Activated CD4-positive, alpha-beta T cell treated with anti-CD3 and anti-CD28 coated beads, Interleukin-2, Interleukin-4, amounts not matched to agents 100 ng/mL and 50 ng/mL, durations not matched to agents 16 hours and 8 hours (primary cell): ENCODE data around the gene MAPK1IP1L.
"Not testable (repeated sequence)": the region's sequence is repeated elsewhere in the genome, so short reads cannot be mapped to it uniquely, and the experiment has no call there.

Source experiments
- DNase-seq: peaks from one replicate; pipeline ENCODE4 v3.0.0-alpha.2; 2020; ENCODE audit warnings: low spot score

The MAPK1IP1L gene

DNA sequence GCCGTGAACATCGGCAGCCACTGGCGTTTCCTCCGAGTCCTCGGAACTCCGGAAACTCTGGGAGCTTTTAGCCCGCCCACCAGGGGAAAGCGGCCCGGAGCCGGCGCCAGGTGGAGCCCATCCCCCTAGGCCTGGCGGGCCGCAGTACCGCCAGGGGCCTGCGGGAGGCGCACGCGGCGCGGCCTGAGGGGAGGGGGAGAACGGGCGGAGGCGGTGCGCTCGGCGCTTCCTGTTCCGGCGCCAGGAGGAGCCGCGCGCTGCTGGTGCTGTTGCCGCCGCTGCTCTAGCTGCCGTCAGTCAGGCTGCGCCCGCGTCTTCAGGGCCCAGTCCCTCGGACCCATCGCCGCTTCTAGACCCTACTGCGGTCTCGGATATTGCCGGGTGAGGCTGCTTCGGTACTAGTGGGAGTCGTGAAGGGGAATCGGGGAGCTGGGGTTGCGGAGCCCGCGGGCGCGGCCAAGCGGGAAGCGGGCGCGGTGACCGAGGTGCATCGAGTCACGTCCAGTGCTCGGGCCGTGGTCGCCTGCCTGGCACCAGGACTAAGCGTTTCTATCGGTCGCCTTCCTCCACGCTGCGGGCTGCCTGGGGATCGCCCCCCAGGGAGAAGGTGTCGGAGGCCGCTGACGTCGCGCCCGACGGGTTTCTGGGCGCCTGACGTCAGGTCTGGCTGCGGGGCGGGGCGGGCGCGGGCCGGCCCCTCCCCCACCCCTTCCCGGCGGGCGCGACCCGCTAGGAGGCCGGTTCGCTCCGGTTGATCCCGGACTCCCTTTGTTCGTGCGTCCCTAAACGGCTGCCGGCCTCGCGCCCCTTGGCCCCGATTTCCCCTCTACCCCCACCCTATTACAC, at the start of gene MAPK1IP1L:
Gene MAPK1IP1L, plus strand, starts transcription at position 225 of the 846 bp plus-strand sequence. CDS start 10,037 bp downstream, outside the sequence.
- peak; percentile 93 for DNase-seq

DNA sequence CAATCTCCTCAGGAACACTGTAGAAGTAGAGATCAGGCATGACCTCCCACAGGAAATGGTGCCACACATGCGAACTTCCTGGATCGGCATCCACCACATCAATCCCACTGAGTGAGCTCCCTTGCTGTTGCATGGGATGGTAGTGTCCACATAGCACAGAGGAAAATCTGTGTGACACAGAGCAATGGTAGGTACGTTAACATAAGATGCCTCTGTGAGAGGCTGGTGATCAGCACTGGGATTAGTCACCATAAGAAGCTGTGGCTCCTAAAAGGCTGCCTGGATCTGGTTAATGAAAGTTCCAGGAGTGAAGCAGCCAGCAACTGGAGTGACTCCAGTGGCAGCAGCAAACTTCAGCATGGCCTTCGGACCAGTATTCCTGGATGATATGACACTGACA, 46.4 kb upstream of the MAPK1IP1L start:
- no peak for DNase-seq

DNA sequence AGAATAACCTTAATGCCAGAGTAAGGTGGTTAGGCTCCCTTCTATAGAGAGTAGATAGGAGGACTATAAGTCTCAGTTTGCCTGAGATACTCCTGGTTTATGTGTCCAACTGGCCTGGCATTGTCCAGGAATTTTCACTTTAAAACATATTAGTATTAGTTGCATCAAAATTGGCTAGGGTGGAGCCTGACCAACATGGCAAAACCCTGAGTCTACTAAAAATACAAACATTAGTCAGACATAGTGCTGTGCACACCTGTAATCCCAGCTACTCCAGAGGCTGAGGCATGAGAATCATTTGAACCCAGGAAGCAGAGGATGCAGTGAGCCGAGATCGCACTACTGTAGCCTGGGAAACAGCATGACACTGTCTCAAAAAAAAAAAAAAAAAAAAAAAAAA, 36.4 kb upstream of the MAPK1IP1L start:
- no peak for DNase-seq

DNA sequence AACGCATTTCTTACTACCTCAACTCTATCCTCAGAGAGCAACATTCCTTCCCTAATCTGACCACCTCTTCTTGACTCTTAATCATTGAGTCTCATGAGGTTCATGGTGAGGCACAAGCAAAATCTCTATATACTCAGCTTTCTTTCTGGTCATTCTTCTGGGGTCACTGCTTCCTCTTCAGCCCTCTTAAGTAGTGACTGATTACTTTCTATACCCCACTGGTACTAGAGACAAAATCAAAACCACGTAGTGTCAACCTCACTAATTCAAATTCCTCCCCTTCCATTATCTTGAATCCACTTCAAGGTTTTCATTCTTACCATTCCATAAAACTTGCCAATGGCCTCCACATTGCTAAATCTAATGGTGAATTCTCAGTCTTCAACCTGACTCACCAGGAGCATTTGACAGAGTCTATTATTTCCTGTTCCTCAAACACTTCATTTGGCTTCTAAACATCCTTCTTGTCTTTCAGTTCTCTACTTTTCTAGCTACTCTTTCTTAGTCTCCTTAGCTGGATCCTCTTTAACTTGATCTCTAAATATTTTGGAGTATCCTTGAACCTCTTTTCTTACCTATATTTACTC, 31.4 kb upstream of the MAPK1IP1L start:
- DNase-seq = no peak

DNA sequence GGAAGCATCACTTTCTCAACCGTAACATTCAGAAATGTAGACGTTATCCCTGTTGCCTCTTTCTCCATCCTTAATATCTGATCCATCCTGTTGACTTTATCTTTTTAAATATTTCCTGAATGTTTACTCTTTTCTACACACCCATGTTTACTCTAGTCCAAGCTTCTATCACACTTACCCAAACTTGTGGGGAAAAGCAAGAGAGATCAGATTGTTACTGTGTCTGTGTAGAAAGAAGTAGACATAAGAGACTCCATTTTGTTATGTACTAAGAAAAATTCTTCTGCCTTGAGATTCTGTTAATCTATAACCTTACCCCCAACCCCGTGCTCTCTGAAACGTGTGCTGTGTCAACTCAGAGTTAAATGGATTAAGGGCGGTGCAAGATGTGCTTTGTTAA, 27.1 kb upstream of the MAPK1IP1L start:
- not testable (repeated sequence) for DNase-seq

DNA sequence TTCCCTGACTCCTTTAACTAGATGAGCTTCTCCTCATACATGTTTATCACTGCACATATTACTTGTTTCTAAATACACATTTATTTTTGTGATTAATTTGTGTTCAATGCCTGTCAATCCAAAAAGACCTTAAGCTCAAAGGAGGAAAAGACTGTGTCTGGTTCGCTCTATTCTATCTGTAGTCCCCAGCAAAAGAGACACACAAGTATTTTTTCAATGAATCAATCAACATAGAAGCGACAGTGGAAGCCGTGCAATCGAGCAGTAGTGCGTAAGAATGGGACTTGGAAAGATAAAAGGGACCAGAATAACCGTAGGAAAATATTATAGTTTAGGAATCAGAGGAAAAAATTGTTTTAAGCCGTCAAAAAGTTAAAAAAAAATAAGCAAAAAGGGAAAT, 25.5 kb upstream of the MAPK1IP1L start:
- DNase-seq = no peak

DNA sequence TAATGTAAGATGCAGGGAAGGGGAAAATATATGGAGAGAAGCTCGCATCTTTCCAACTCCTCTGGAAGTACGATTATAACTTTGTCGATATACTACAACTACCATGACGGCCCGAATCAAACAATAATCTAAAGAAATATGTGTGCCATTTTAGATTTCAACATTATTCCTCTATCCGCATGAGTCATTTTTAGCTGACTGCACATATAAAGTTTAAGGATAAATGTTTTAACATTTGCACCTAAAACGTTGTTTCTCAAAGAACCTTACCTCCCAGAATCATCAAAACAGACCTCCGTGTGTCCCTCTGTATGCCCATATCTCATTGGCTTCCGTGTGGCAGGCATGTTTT, 25.0 kb upstream of the MAPK1IP1L start:
- no peak for DNase-seq

DNA sequence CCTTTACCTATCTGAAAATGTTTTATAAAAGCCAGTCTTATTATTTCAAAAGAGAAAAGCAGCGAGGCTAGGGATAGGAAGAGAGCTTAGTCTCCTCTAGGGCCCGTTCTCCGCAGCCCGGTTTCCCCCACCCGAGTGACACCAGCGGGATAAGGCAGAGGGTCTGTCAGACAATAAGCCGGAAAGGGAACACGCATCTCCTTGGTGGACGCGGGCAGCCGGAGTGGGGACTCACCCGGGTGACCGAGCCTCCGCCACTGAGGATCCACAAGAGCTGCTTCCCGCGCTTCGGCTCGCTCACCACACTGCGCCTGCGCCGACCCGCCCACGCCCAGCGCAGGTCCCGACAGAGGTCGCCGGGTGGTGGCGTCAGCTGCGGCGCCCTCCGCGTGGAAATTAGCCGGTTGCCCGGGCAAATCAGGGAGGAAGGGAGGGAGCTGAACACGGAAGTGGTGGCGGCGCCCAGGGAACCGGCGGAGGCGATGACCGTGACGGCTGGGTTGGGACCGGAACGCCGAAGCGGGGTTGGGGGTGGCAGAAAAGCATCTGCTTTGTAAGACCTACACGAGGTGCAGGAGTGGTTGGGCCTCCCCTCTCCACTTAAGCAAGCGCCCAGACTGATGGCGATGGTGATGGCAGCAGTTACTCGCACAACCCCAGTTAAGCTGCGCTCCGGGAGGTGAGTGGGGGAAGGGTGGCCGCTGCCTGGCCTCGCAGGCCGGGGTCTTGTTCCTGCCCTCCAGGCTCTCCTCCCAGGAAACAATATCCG, 24.5 kb upstream of the MAPK1IP1L start, which contains the start of the genes SOCS4 and WDHD1:
Gene SOCS4, plus strand, starts transcription at position 444 of the 769 bp plus-strand sequence. CDS start 15,806 bp downstream, outside the sequence.
Gene WDHD1, minus strand, starts transcription at position 307 of the 769 bp plus-strand sequence. CDS start 312 bp downstream, outside the sequence.
- peak; percentile 97 for DNase-seq

DNA sequence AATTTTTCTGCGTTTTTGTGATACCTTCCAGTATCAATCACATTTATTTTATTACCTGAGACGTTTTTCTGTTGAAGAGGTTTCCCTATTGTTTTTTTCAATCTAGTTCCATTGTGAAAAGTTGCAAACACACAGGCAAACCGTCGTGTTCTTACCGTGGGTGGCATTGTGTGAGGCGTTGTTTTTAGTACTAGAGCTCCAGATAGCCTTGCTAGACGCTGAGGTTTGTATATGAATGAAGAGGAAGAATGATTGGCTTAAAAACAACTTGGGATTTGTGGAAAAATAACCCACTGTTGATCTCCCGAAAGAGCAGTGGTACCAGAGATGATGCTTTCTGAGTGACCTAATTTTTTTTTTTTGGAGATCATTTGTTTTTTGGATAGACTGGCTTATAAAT, 23.4 kb upstream of the MAPK1IP1L start:
- DNase-seq = no peak

DNA sequence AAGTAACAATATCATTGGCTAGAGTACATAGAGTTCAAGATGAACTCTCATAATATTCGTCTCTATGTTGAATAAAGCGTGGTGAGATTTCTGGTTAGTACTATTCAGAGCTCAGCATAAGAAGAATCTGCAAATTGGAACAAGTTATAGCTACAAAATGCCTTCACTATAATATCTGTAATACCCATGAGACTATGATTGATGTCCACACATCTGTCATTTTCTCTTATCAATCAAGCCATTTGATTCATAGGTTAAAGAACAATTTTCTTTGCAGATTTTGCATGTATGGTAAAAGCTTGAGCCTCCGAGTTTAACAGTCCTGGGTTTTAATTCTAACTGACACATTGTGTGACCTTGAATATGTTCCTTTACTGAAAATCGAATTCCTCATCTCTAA, 23.0 kb upstream of the MAPK1IP1L start:
- no peak for DNase-seq

DNA sequence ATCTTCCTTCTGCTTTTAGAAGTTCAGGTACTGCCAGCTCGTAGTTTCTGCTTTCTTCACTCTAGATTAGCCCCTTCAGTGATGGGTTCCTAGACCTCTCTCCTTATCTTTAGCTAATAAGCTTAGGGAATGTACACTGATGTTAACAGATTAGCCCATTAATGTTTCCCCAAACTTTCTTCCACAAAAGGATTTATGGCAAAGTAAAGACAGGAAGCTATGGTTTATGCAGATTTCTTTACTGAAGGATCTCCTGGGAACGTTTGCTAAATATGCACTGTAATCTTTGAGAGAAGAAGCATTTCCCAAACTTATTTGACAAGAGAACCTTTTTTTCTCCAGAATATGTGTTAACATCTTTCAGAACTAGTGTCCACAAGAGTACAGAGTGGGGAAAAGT, 20.3 kb upstream of the MAPK1IP1L start:
- no peak for DNase-seq

DNA sequence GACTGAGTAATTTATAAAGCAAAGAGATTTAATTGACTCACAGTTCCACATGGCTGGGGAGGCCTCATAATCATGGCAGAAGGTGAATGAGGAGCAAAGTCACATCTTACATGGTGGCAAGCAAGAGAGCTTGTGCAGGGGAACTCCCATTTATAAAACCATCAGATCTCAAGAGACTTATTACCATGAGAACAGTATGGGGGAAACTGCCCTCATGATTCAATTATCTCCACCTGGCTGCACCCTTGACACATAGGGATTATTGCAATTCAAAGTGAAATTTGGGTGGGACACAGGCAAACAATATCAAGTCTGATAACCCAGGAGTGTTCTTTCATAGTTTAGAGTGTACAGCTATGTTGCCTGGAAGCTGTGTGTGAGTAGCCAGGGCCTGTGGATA, 13.5 kb upstream of the MAPK1IP1L start:
- DNase-seq = not testable (repeated sequence)

DNA sequence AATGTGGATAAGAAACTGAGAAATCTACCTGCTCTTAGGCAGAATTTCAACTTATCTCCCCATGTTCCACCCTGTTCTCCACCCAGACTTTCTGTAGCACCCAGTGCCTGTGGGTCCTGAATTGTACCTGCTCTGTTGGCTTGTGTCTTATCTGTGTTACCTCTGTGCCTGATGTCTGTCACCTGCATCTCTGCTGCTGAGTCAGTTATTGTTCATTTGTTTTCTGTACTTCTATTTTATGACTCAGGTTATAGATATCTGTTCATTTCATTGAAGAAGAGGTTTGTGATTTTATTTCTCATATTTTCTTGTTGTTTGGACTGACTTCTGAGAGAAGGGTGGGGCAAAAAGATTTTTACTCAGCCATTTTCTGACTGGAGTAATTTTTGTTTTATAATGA, 12.7 kb upstream of the MAPK1IP1L start:
- no peak for DNase-seq

DNA sequence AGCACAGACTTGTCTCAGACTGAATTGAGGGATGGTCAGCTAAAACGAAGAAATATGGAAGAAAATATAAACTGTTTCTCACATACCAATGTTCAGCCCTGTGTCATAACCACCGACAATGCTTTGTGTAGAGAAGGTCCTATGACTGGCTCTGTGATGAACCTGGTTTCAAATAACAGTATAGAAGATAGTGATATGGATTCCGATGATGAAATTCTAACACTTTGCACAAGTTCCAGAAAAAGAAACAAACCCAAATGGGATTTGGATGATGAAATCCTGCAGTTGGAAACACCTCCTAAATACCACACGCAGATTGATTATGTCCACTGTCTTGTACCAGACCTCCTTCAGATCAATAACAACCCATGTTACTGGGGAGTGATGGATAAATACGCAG, 7.9 kb upstream of the MAPK1IP1L start:
- no peak for DNase-seq

DNA sequence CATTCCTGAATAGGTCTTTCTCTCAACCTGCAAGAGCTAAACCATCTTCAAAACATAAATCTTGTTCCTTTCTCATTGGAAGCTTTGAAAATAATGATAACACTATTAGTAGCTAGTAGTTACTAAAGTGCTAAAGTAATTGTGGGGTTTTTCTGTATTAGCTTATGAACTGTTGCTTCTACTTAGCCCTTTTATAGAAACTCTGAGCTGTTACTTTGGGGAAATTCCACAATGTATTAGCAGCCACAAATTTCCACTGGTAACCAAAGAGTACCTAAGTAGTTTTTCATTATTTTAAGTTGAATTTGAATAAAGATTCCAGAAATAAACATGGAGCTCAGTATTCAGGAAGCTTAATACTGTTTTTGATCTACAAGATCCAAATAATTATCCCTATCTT, 6.4 kb upstream of the MAPK1IP1L start:
- DNase-seq = no peak

DNA sequence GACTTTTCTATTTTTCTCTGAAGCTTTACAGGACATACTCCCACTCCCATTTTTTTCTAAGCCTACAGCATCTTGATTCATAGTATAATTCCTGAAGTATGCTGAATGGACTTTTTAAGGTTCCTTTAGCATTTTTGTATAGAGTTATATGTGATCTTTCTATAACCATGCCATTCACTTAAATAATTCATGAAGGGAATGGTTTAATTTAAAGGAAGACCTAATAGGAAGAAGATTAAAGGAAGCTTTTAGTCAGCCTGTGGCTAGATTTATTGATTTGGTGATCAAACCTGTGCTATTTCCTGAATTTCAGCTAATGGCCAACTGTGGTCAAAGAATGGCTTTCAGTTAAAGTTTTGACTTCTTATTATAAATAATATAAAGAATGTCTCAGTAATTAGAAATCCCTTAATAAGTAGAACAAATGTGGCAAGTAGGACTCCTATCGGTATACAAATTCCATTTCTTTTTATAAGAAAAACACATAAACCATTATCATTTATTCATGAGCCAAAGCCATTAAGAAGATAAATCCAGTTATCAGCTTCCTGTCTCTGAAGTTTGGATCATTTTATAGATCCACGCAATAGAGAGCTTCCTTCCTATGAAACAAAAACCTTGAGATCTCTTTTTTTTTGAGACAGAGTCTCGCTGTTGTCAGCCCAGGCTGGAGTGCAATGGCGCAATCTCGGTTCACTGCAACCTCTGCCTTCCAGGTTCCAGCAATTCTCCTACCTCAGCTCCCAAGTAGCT, 4.0 kb upstream of the MAPK1IP1L start:
- no peak for DNase-seq

DNA sequence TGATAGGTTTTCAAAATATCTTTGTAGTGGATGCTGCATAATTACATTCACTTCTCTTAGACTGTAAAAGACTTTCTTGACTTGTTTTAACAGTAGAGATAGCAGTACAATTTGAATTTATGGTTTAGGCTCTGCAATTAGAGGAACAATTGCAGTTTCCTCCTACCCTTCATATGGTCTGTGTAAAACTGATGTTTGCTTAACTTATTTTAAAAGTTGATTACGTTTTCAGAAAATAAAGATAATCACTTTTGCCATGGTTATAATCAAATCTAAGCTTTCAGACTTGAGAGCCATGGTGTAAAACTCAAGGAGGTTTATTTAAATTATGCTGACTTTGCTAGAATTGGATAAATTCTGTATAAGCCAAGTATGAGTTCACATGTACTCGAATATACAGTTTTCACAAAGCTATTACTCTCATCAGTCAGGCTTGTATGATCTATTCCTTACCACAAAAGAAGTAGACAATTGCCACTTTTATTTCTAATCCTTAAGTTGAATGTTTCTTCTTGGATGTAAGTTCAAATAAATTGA, 2.5 kb upstream of the MAPK1IP1L start:
- DNase-seq = no peak

DNA sequence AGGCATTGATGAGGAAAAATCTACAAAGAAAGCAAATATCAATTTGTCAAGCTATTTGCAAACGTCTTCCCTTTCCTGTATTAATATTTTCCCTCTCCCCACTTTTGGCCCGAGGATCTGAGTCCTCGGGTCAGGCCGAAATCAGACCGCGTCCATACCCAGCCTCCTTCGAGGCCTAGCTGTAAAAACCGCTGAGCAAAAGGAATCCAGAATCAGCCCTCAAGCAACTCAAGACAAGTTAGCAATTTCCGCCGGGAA, 353 bp upstream of the MAPK1IP1L start:
- DNase-seq = no peak

DNA sequence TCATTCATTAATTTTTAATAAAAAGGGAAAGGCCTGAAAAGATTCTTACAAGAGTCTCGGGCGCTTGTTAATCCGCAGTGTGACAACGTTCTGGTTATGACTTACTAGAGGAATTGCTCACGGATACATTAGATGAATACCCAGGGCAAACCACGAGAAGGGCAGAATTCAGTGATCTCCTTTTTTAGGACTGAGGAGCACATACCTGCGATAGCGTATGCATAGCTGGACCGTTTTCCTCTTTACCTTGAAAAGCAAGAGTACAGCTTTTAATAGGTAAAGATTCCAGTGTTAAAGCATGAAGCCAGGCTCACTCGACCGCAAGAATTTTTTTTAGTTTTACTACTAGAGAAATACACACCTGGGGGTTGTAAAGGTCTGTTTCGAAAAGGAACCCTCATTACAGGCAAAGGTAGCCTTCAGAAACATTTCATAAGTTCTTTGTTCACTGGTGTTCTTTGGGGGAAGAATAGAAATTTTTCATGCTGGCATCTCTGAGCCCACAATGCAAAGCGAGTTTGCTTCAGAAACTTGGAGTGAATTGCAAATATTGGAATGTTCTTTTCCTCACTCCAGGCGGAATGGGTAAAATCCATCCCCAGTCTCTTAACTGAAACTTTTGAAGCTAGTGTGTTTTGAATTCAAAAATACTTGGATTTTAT, 953 bp downstream of the MAPK1IP1L start:
- DNase-seq = peak; percentile 44

DNA sequence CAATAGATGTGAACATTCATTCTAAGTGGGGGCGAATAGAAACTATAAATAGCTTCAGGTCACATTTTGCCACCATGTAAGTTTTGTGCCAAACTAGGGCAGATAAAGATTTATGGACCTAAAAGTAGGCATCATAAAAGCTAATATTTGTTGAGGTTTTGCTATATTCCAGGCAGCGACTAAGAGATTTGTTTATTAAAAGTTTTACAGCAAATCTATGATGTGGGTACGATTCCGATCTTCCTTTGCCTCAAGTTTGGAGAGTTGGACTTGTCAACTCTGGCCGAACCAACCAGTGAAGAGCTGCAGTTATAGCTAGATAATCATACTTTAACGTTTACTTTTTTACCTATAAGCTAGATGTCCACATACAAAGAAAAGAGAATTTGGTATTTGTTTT, 1.6 kb downstream of the MAPK1IP1L start:
- no peak for DNase-seq

DNA sequence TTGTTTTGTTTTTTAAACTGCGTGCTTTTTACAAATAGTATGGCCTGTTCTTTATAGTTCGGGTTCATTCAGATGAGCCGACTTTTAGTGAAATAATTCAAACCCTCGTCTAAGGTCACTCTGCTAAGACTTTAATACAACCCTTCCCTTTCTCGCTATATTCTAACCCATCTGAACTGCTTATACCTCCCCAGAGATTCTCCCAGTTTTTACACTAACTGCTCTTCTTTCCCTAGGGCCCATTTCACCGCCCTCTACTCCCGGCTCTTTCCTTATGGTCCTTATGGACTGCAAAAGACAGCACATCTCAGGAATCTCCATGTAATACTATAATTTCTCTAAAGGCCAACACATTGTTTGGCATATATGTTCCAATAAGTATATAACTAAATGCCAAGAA, 2.1 kb downstream of the MAPK1IP1L start:
- DNase-seq = no peak

DNA sequence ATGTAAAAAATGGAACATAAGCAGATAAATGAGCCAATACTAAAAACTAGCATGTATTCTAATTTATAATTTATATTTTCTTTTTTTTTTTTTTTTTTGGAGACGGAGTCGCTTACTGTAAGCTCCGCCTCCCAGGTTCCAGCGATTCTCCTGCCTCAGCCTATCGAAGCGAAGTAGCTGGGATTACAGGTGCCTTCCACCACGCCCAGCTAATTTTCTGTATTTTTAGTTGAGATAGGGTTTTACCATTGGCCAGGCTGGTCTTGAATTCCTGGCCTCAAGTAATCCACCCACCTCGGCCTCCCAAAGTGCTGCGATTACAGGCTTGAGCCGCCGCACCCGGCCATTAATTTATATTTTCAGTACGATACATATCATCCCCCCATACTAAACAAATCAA, 2.7 kb downstream of the MAPK1IP1L start:
- no peak for DNase-seq
